Ecto neural progenitor cell (in vitro differentiated cells): ENCODE results near the gene SLC39A3.
A peak's percentile ranks its signal among the peaks of the same experiment; 100 is the strongest.

Source experiments
- DNase-seq: peaks from one replicate; pipeline ENCODE4 v3.0.0-alpha.2; 2018; ENCODE audit warnings: low spot score

SLC39A3 gene

DNA sequence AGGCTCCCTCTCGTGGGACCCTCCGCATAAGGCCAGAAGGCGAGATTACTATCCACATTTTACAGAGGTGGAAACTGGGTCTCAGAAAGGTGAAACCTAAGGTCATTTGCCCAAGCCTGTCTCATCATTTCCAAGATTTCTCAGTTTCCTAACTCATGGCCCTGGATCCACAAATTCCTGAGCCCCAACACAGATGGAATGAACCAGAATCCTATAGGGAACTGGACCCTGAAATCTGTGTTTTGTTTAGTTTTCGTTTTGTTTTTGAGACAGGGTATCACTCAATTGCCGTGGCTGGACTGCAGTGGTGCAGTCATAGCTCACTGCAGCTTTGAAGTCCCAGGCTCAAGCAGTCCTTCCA, 36.8 kb downstream of the SLC39A3 start:
- DNase-seq = no peak

DNA sequence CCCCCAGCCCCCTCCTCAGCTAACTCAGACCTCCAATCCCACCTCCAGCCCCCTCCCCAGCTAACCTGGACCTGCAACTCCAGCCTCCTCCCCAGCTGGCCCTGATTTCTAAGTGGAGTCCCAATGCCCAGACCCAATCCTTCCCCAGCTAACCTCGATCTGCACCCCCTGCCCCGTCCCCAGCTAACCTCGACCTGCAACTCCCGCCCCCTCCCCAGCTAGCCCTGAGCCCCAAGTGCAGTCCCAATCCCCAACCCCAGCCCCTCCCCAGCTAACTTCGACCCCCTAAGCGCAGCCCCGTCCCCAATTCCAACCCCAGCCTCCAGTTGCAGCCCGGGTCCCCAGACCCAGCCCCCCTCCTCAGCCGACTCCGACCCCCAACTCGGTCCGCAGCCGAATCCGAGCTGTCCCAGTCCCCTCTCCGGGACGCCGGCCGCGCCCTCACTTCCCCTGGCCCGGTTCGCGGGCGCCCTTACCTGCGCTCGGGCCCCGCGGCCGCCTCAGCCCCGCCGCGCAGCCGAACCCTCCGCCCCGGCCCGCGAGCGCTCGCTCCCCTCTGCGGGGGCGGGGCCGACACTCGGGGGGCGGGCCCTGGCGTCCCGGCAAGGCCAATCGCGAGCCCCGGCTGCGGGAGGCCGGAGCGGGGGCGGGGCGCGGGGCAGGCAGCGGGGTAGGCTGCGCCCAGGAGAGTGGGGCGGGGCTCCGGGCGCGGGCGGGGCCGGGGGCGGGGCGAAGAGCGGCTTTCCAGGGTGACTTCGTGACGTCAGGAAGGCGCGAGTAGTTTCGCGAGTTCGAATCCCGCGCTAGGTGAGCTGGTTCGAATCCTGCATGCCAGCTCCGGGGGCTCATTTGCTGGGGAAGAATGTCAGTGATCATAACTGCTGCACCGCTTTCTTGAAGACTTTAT, 37.4 kb downstream of the SLC39A3 start, which contains the start of gene GNG7:
Gene GNG7, minus strand, starts transcription at position 525 of the 907 bp plus-strand sequence. CDS start 182,006 bp downstream, outside the sequence.
- peak; percentile 96 for DNase-seq

DNA sequence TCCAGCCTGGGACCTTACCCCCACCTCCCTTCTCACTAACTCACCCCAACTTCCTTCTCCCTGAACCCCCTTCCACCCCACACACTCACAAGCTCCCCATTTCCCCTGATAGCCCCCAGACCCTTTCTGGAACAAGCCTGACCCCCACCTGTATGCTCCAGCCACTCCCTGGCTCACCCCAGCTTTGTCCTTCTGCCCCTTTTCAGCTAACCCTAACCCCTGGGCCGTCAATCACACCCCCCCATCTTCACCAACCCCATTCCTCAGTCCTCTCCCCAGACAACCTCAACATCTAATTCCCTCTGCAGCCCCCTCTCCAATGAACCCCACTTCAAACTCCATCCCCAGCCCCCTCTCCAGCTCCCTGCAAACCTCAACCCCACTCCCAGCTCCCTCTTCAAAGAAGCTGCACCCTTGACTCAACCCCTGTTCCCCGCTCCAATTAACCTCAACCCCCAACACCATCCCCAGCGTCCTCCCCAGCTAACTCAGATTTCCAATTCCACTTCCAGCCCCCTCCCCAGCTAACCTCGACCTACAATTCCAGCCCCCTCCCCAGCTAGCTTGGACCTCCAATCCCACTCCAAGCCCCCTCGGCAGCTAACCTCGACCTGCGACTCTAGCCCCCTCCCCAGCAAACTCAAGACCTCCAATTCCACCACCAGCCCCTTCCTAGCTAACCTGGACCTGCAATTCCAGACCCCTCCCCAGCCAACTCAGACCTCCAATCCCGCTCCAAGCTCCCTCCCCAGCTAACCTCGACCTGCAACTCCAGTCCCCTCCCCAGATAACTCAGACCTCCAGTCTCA, 38.3 kb downstream of the SLC39A3 start:
- no peak for DNase-seq

DNA sequence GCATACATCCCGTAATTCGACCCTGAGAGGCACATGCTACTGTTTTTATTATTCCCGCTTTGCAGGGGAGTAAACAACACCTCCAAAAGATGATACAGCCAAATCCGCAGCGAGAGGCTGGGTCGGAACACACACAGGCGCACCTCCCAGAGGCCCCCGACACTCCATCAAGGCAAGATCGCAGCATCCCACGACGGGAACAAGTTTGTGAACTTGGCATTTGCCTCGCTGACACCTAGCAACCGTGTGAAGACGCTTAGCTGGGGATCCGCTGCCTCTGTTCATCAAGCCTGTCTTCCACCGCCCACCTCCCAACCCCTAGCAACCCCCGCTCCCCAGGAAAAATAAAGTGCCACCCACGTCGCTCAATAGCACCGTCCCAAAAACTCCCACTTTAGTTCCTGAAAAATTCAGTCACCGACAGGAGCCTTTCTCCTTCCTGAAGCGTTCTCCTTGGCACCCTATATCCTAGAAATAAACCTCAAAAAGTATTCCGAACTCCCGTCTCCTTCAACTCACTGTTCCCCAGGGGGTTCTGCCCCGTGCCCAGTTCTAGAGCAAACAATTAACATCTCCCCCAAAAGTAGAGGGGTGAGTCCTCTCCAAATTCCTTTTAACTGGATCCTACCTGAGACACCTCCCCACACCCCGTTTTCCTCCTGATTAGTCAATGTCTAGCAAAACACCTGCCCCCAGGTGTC, 39.0 kb downstream of the SLC39A3 start:
- DNase-seq = no peak

DNA sequence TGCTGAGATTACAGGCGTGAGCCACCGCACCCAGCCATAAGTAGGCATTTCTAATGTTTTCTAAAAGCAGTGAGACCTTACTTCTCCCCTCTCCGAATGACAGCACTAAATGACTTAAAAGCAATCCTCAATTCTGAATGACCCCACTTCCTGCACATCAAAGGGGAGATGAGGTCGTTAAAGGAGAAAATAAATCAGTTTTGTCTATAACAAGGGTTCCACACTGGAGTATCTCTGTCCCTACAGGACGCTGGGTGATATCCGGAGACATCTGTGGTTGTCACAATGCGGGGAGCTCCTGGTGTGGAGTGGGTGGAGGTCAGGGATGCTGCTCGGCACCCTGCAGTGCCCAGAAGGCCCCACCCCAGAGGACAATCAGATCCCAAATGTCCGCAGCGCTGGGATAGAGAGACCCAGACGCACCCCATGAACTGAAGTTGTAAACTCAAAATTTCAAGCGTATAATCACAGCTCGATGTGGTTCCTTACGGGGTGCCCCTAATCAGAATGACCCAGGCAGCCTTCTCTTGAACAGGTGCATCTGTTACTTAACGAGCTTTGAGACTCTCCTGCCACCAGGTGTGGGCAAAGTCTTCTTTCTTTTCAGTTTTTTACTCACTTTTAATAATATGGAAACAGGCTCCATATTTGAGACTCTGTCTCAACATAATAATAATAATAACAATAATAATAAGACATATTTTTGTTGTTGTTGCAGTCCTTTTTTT, 40.2 kb downstream of the SLC39A3 start:
- no peak for DNase-seq

DNA sequence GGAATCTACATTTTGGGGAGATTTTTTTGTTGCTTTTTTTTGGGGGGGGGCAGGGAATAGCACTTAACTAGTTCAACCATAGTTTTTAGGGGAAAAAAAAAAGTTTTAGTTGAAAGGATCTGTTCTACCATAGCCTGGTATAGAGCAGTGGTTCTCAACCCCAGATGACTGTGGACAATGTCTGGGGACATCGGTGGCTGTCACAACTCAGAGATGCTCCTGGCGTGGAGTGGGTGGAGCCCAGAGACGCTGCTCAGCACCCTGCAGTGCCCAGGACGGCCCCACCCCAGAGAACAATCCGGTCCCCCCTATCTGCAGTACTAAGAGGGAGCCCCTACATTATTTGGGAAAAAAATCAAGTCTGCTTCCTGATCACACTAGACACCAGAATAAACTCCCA, 45.6 kb downstream of the SLC39A3 start:
- DNase-seq = no peak

DNA sequence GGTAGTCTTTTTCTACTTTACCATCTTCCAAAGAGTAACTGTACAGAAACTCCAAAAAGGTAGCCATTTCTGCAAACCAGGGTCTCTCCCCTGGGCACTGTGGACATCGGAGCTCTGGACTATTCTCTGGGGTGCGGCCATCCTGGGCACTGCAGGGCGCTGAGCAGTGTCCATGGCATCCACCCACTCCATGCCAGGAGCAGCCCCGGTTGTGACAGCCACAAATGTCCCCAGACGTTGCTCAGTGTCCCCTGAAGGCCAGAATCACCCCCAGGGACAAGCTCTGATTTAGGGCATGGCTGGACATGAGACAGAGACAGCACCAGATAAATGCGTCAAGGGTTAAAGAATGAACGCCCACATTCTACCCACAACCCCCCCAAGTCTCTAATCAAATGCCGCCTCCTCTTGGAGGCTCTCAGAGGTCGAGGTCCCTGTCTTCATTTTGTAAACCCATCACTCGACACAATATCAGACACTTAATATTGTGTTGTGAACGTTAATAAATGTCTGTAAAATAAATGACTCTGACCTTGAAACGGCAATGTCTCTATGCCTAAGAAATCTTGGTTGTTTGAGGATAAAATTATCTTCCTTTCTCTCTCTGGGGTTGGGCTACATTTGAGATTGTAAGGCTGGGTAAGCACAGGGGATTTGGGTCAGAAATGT, 46.2 kb downstream of the SLC39A3 start:
- no peak for DNase-seq

DNA sequence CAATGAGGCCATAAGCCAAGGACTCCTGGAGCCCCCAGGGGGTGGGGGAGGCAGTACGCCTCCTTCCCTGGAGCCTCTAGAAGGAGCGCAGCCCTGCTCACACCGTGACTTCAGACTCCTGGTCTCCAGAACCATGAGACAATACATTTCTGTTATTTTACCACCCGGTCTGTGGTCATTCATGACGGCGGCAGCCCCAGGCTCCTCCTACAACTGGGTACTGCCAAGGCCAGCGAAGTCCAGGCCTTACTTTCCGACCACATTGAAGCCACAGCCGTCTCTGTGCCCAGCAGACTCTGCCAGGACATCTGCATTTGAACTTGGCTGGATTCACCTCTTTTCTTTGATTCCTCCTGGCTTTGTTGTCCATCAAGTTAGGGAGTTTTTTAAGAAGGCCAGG, 47.9 kb downstream of the SLC39A3 start:
- no peak for DNase-seq

DNA sequence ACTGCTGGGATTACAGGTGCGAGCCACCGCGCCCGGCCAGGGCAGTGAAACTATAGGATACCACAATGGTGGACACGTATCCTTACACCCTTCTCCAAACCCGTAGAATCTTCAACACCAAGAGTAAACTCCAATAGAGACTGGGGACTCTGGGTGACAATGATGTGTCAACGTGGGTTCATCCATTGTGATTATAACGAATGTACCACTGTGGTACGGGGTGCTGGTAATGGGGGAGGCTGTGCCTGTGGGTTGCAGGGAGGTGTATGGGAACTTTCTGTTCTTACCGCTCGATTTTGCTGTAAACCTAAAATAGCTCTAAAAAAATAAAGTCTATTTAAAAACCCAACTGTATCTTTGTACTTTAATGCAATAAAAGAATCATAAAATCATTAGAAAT, 49.0 kb downstream of the SLC39A3 start:
- no peak for DNase-seq

DNA sequence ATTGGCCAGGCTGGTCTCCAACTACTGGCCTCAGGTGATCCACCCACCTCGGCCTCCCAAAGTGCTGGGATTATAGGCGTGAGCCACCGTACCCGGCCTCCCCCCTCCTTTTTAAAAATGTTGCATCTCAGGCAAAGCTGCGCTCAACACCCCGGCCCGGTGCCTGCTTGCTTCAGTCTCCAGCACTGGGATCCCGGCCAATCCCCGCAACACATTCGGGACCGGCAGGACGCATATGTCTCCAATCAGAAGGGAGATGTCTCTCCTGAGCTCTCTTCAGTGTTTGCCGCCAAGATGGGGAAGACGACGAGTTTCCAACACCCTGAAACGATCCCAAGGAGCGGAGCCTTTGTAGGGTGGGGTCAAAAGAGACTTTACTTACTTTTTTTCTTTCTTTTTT, 53.5 kb downstream of the SLC39A3 start:
- DNase-seq = no peak

DNA sequence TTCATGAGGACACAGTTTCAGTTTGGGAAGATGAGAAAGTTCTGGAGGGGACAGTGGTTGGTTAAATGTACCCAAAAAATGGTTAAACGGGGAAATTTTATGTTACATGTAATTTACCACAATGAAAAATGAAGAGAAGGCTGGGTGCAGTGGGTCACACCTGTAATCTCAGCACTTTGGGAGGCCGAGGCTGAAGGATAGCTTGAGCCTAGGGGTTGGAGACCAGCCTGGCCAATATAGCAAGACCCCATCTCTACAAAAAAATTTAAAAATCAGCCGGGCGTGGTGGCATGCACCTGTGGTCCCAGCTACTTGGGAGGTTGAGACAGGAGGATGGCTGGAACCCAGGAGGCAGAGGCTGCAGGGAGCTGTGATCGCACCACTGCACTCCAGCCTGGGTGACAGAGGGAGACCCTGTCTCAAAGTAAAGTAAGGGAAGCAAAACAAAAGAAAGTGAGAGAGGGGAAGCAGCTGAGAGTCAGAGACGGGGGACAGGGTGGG, 54.6 kb downstream of the SLC39A3 start:
- DNase-seq = no peak

DNA sequence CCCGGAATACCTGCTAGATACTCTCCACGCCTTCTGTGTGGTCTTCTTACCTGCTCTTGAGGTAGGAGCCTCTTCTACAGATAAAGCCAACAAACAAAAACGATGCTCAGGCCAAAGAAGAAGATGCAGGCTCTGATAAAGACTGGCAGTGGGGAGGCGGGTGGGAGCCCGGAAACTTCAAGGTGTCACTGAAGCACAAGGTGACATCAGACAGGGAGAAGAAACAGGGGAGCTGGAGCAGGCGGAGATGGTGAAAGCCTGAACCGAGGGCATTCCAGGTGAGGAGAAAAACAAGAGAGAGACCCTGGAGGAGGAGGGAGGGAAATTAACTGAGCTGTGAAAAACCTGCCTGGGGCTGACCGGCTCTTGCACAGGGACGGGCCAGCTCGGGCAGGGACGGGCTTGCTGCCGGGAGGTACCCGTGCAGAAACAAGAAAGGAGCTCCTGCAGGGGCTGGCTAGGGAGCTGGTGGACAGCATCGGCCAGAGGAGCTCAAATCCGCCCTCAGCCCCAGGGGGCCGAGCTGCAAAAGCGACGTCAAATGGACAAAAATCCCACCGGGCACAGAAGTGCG, 56.3 kb downstream of the SLC39A3 start:
- no peak for DNase-seq
